Tracheal epithelial cell (primary cell): ENCODE measurements around the gene PTPRN. TPM values are rescaled to one million over a fixed set of nuclear protein-coding genes. Genes with fewer than 3 reads are reported as not detected.

ENCODE experiments used
- total RNA-seq: library from RNA; depleted of rRNA; stranded (reverse); fragments of >200 nt; gene quantifications from 2 replicates; pipeline ENCODE4 v1.2.1, GENCODE V29; 2014

Gene PTPRN
- total RNA-seq: 0.21 and 2.2 TPM in 2 replicates

DNA sequence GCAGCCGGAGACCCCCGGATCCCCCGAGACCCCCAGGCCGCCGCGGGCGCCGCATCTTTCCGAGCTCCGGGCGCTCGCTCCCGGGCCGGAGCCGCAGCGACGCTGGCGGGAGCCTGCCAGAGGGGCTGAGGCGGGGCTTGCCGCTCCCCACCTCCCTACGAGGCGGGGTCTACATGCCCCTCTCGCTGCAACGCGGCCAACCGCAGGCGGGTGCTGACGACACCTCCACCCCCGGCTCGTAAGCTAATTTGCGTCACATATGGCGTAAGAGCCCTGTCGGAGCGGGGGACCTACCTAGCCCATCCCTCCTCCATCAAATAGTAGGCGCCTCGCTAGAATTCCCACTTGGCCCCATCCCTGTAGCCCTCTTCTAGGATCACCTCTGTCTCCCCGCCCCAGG is at the start of gene PTPRN:
PTPRN (minus strand) TSS at position 124 of the 400 bp plus-strand sequence; CDS start at position 55, 69 bp downstream.

DNA sequence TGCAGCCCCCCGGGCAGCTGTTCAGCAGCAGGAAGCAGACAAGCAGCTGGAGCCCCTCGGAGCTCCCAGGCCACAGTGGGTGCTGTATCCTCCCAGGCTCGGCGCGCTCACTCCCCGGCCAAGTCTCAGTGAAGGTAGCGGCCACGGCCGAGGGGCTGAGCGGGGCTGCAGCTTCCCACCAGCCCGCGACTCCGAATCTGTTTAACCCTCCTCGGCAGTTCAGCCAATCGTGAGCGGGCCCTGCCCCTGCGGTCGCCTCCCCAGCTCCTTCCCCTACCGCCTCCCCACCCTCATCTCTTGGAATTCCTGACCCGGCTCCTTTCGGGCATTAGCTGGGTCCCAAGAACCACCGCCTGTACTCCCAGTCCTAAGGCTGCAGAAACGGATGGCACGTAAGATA is 23.3 kb upstream of the PTPRN start, which contains the start of gene RESP18:
RESP18 (minus strand) TSS at position 203 of the 400 bp plus-strand sequence.

DNA sequence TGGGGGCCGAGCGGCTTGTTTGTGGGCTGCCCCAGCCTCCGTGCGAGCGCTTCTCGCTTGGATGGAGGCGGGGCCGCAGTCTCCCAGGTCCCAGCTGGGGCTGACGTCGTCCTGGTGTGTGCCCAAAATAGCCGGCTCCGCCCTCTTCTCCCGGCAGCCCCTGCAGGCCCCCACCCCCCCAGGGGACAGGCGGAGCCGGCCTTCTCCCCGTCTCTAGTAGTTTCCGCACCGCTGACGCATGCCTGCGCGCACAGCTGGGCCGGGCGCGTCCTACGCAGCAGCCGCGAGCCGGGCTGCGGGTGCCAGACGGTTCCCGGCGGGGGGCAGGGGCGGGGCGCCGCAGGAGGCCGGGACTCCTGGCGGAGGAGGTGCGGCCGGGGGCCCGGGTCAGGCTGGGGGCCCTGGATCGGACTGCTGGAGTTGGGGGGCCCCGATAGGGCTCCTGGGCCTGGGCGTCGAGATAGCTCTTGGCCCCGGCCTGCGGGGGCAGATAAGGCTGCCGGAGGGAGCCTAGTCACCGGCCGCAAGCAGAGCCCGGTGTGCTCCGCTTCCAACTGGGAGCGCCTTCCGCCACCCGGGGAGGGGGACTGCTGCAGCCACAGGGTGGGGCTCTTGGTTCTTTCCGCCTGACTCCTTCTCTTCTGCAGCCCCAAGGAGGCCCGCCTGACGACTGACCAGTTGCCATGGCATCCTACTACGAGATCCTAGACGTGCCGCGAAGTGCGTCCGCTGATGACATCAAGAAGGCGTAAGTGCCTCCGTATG is 29.9 kb downstream of the PTPRN start, which contains the start of gene DNAJB2:
DNAJB2 (plus strand) TSS at position 216 of the 765 bp plus-strand sequence; CDS start at position 684, 468 bp downstream.

DNA sequence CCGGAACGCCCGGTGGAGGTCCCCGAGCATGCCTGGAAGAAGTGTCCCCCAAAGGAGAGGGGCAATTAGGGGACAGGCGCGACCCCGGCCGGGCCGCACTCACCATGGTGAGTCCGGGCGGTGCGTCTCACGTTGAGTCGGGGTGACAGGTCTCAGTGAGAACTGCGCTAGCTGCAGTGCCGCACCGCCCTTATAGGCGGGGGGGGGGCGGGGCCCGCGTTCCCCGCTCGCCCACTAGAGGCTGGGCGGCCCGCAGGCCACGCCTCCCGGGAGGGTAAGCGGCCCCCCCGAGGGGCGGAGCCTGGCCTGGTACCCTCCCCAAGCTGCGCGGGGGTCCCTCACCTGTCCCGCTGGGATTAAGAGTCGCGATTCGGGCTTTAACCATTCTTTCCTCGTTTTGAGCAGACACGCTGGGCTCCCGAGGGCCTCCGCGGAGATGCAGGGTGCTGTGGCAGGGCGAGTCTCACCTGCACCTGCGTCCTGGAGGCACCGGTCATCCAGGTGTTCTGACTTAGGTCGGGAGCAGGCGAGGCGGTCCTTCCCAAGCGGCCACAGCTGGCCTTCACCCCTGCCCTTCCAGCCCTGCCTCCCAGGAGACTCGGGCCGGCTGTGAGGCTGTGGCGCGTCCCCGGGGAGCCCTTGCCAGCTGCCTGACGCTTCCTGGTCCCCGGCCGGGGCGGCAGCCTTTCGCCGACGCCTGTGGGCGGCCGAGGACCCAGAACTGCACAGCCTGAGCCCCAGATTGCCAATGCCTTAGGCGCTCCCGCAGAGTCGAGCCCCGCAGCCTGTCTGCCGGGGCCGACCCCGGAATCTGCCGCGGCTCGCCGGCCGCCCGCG is 55.2 kb downstream of the PTPRN start, which contains the start of gene TUBA4A:
TUBA4A (minus strand) TSS at position 166 of the 837 bp plus-strand sequence; CDS start at position 106, 60 bp downstream.

DNA sequence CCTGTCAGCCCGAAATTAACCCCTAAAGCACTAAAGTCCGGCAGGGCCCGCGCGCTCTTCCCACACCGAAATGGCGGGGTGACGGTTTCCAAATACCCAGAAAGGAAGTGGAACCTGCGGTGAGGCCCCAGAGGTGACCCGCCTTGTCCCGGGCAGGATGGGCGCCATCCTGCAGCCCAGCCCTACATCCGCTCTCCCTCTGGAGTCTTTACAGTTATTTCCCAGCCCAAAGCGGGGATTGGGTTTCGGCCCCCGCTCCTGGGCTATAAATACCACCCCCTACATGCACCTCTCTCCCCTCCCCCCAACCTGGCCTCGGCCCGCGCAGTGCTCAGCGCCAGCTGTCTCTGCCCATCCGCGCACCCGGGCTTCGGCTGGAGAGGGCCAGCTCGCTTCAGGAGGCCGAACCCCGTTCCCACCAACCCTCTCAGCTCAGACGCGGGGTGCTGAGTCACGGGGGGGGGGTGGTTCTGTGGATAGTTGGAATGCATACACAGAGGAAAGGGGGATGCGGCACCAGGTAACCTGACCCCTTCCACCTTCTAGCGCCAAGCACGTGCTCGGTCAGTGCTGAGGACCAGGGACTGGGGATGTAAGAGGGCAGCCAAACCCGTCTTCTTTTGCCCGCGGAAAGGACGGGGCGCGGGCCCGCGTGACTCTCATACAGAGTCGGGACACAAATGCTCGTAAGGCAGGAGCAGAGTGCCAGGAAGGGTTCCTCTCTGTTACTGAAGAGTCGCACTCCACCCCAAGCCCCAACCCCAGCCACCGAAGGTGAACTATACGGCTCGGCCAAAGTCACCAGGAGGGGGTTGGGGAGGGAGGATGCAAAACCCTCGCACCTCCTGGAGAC is 56.1 kb downstream of the PTPRN start, which contains the start of gene TUBA4B:
TUBA4B (plus strand) TSS at position 344 of the 853 bp plus-strand sequence; CDS start at position 509, 165 bp downstream.

DNA sequence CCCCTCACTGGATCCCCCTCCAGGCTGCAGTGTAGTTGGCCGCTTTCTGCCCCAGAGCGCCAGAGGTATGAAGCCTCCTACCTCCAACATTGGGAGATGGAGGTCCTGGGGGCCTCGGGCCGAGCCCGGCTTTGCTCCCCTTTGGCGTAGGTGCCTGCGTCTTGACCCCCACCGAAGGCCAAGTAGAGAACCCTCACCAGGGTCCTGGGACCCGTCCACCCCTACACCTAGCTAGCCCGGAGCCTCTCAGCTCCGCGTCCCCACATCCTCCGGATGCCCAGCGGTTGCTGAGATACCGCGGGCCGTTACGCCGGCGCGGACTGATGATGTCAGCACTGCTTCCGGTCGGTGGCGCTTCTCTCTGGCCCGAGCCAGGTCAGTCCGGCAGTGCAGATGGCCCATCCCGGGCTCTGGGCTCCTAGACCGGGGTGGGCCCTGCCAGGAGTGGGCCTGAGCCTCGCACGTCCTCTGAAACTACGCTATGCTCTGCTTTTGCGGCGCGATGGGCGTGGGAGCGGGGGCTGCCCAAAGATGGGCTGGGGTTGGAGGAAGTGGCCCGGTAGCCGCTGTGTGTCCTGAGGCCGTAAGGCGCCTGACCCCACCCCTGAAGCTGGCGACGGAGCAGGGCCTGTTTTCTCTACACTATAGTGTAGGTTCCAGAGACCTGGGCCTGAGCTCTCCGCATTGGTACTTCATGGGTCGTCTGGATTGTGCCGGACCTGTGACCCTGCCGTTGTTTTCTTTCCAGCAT is 63.9 kb downstream of the PTPRN start, which contains the start of the genes GLB1L and STK16:
GLB1L (minus strand) TSS at position 297 of the 751 bp plus-strand sequence. CDS start 1,871 bp downstream, outside the sequence.
STK16 (plus strand) TSS at position 332 of the 751 bp plus-strand sequence. CDS start 521 bp downstream, outside the sequence.

Other genes starting within 250 kb of the PTPRN start
- gene IHH, start 248.5 kb downstream of the PTPRN start, total RNA-seq: not detected in 2 replicates
- gene NHEJ1, start 148.6 kb downstream of the PTPRN start, total RNA-seq: 15.2 and 20.9 TPM in 2 replicates
- gene SLC23A3, start 139.4 kb downstream of the PTPRN start, total RNA-seq: 0.43 and 0.48 TPM in 2 replicates
- gene CNPPD1, start 132.5 kb downstream of the PTPRN start, total RNA-seq: 30.1 and 30.9 TPM in 2 replicates
- 56.9 and 72.7 TPM in 2 replicates for gene RETREG2, start 131.1 kb downstream of the PTPRN start, total RNA-seq
- gene ZFAND2B, start 102.6 kb downstream of the PTPRN start, total RNA-seq: 32.8 and 40.1 TPM in 2 replicates
- 38.8 and 55.2 TPM in 2 replicates for gene ABCB6, start 90.4 kb downstream of the PTPRN start, total RNA-seq
- 20.9 and 34.0 TPM in 2 replicates for gene ATG9A, start 79.8 kb downstream of the PTPRN start, total RNA-seq
- gene ANKZF1, start 79.6 kb downstream of the PTPRN start, total RNA-seq: 55.6 and 68.7 TPM in 2 replicates
- 6.6 and 7.2 TPM in 2 replicates for gene GLB1L, start 64.0 kb downstream of the PTPRN start, total RNA-seq
- gene STK16, start 63.9 kb downstream of the PTPRN start, total RNA-seq: 25.5 and 36.0 TPM in 2 replicates
- gene TUBA4B, start 56.2 kb downstream of the PTPRN start, total RNA-seq: not detected in 2 replicates
- 75.5 and 161 TPM in 2 replicates for gene TUBA4A, start 55.5 kb downstream of the PTPRN start, total RNA-seq
- gene DNAJB2, start 30.0 kb downstream of the PTPRN start, total RNA-seq: 50.5 and 50.6 TPM in 2 replicates
- not detected in 2 replicates for gene RESP18, start 23.3 kb upstream of the PTPRN start, total RNA-seq
- gene DNPEP, start 78.5 kb upstream of the PTPRN start, total RNA-seq: 39.6 and 87.2 TPM in 2 replicates
- not detected in 2 replicates for gene DES, start 109.0 kb upstream of the PTPRN start, total RNA-seq
- 1.5 and 4.8 TPM in 2 replicates for gene SPEG, start 125.4 kb upstream of the PTPRN start, total RNA-seq
- 23.4 and 35.9 TPM in 2 replicates for gene GMPPA, start 189.5 kb upstream of the PTPRN start, total RNA-seq
- not detected in 2 replicates for gene ASIC4, start 205.1 kb upstream of the PTPRN start, total RNA-seq
- 115 and 131 TPM in 2 replicates for gene CHPF, start 234.4 kb upstream of the PTPRN start, total RNA-seq
- under 0.01 and 0.48 TPM in 2 replicates for gene TMEM198, start 234.6 kb upstream of the PTPRN start, total RNA-seq